GM23338 (cell line): ENCODE results near the gene IBA57. TPM values are rescaled to one million over a fixed set of nuclear protein-coding genes. Genes with fewer than 3 reads are reported as not detected.

Source experiments
- ATAC-seq: fragments of 200-7000 bp; cut with Tn5 transposase; 3 replicates; pipeline ENCODE4 v1.9.1; 2020
- DNase-seq: peaks from one replicate; pipeline ENCODE4 v3.0.0-alpha.2; 2015; ENCODE audit warnings: low spot score
- H2AFZ ChIP-seq: fragments of 200-600 bp; sonication (generic); 2 replicates; pipeline ENCODE4 v1.8.0; 2016; ENCODE audit warnings: antibody characterized with exemption, mild to moderate bottlenecking, moderate library complexity
- H3F3A ChIP-seq: fragments of 200-600 bp; sonication (generic); replicated peaks from 2 replicates; pipeline ENCODE4 v1.8.0; 2017; ENCODE audit warnings: antibody characterized with exemption, mixed run types, low read depth
- H3K27ac ChIP-seq: fragments of 200-600 bp; sonication (generic); 2 replicates; pipeline ENCODE4 v1.6.1; 2016; ENCODE audit warnings: low read depth
- H3K27me3 ChIP-seq: fragments of 200-600 bp; sonication (generic); 2 replicates; pipeline ENCODE4 v1.8.0; 2016; ENCODE audit warnings: mild to moderate bottlenecking, mixed run types, moderate library complexity; ENCODE audit not compliant: insufficient read depth
- H3K36me3 ChIP-seq: fragments of 200-600 bp; sonication (generic); 2 replicates; pipeline ENCODE4 v1.8.0; 2016; ENCODE audit warnings: mild to moderate bottlenecking; ENCODE audit not compliant: insufficient read depth
- H3K4me1 ChIP-seq: fragments of 200-600 bp; sonication (generic); 2 replicates; pipeline ENCODE4 v1.8.0; 2016; ENCODE audit warnings: mild to moderate bottlenecking, moderate library complexity; ENCODE audit not compliant: insufficient read depth
- H3K4me2 ChIP-seq: fragments of 200-600 bp; sonication (generic); 2 replicates; pipeline ENCODE4 v1.7.1; 2017; ENCODE audit warnings: mixed run types
- H3K4me3 ChIP-seq: fragments of 200-600 bp; sonication (generic); 2 replicates; pipeline ENCODE4 v1.6.1; 2016; ENCODE audit warnings: mixed run types
- H3K79me2 ChIP-seq: fragments of 200-600 bp; sonication (generic); replicated peaks from 2 replicates; pipeline ENCODE4 v1.8.0; 2017; ENCODE audit warnings: mild to moderate bottlenecking; ENCODE audit not compliant: insufficient read depth
- H3K9me2 ChIP-seq: fragments of 200-600 bp; sonication (generic); 2 replicates; pipeline ENCODE4 v1.8.0; 2017; ENCODE audit not compliant: insufficient read depth
- H4K20me1 ChIP-seq: fragments of 200-600 bp; sonication (generic); replicated peaks from 2 replicates; pipeline ENCODE4 v1.8.0; 2017; ENCODE audit warnings: mild to moderate bottlenecking; ENCODE audit not compliant: insufficient read depth
- H3K27ac Mint-ChIP-seq: 2 replicates; pipeline ENCODE4 v1.8.0; 2020; ENCODE audit warnings: inconsistent platforms, mild to moderate bottlenecking, moderate library complexity, mixed read lengths
- H3K27me3 Mint-ChIP-seq: 3 replicates; pipeline ENCODE4 v1.8.0; 2022; ENCODE audit warnings: low read depth, mild to moderate bottlenecking, moderate library complexity, mixed read lengths, inconsistent platforms; ENCODE audit not compliant: insufficient read depth, poor library complexity
- H3K36me3 Mint-ChIP-seq: 3 replicates; pipeline ENCODE4 v1.8.0; 2021; ENCODE audit warnings: low read depth, mild to moderate bottlenecking, inconsistent platforms, moderate library complexity, mixed read lengths
- H3K4me1 Mint-ChIP-seq: 3 replicates; pipeline ENCODE4 v1.8.0; 2020; ENCODE audit warnings: mild to moderate bottlenecking, inconsistent platforms, mixed read lengths
- H3K4me3 Mint-ChIP-seq: 3 replicates; pipeline ENCODE4 v1.8.0; 2021; ENCODE audit warnings: moderate library complexity, mild to moderate bottlenecking, inconsistent platforms, mixed read lengths
- H3K9me3 Mint-ChIP-seq: 3 replicates; pipeline ENCODE4 v1.8.0; 2020; ENCODE audit warnings: moderate library complexity, mild to moderate bottlenecking, inconsistent platforms, mixed read lengths
- CREB1 ChIP-seq: fragments of 250-450 bp; sonication (Bioruptor Pico); IDR thresholded peaks from 2 replicates; pipeline ENCODE4 v1.5.0; 2020; ENCODE audit warnings: low read depth, mild to moderate bottlenecking, moderate library complexity
- CTCF ChIP-seq, 2 experiments: fragments of 200-600 bp in 1 of 2; sonication (generic) in 1 of 2; conservative IDR thresholded peaks; 2 replicates each; pipeline versions ENCODE4 v1.5.1 to v1.6.1; 2016 to 2017; ENCODE audit warnings: antibody characterized with exemption in 2 of 2, low read depth in 2 of 2, mild to moderate bottlenecking in 2 of 2, moderate library complexity in 1 of 2
- ETS1 ChIP-seq: IDR thresholded peaks from 2 replicates; pipeline ENCODE4 v1.6.1; 2016; ENCODE audit warnings: antibody characterized with exemption
- EZH2 ChIP-seq: fragments of 200-600 bp; sonication (generic); IDR thresholded peaks from one replicate; pipeline ENCODE4 v1.8.0; 2017; ENCODE audit warnings: antibody characterized with exemption, mild to moderate bottlenecking, low read depth; ENCODE audit not compliant: unreplicated experiment
- EZH2phosphoT487 ChIP-seq: fragments of 200-600 bp; sonication (generic); IDR thresholded peaks from one replicate; pipeline ENCODE4 v1.8.1; 2018; ENCODE audit warnings: antibody characterized with exemption; ENCODE audit not compliant: unreplicated experiment
- NANOG ChIP-seq: IDR thresholded peaks from 2 replicates; pipeline ENCODE4 v1.6.1; 2016; ENCODE audit warnings: antibody characterized with exemption, borderline replicate concordance
- STAT1 ChIP-seq: IDR thresholded peaks from one replicate; pipeline ENCODE4 v1.6.1; 2016; ENCODE audit warnings: antibody characterized with exemption; ENCODE audit not compliant: unreplicated experiment
- ZNF114 ChIP-seq: fragments of 250-450 bp; sonication (Bioruptor Pico); IDR thresholded peaks from 2 replicates; pipeline ENCODE4 v1.5.0; 2020; ENCODE audit warnings: mild to moderate bottlenecking, moderate library complexity
- ZNF331 ChIP-seq: fragments of 250-450 bp; sonication (Bioruptor Pico); IDR thresholded peaks from 2 replicates; pipeline ENCODE4 v1.5.0; 2020; ENCODE audit warnings: low read depth, mild to moderate bottlenecking, moderate library complexity
- ZNF462 ChIP-seq: fragments of 250-450 bp; sonication (Bioruptor Pico); IDR thresholded peaks from 2 replicates; pipeline ENCODE4 v1.5.0; 2020; ENCODE audit warnings: mild to moderate bottlenecking, moderate library complexity
- polyA plus RNA-seq: library from polyadenylated mRNA; unstranded; fragments of >200 nt; fragmentation: Nextera tagmentation; extraction: Ambion mirVana; gene quantifications from 2 replicates; pipeline ENCODE4 v1.2.1, GENCODE V29; 2016
- total RNA-seq: library from RNA; depleted of rRNA; stranded (reverse); fragments of >200 nt; shearing (Covaris generic); gene quantifications from 2 replicates; pipeline ENCODE4 v1.2.3, GENCODE V29; 2014

Gene IBA57
- total and polyA plus RNA-seq, 2 experiments from 2014 or later, result 1.1 to 10.3 TPM

- TF ChIP-seq ZNF331 (CRISPR knock-in tag) (no peak), ZNF462 (CRISPR knock-in tag) (no peak), STAT1 (no peak), EZH2phosphoT487 (no peak)
Measured at GRCh38 chr1:228160201-228160761, 5.3 kb upstream of the IBA57 start (continued).

- peaks cover 8% of the 10 kb centered on the region; the same call in 1 of the 2 replicates for H3K4me1 ChIP-seq
- peaks cover 28% of the 10 kb centered on the region for H3K27me3 ChIP-seq
- no peaks in the 10 kb centered on the region; the same call in 1 of the 2 replicates for H4K20me1 ChIP-seq
- DNase-seq (no peak), ATAC-seq (no peak)
- H3F3A ChIP-seq, result no peaks in the 10 kb centered on the region
- no peak overlapping the region for H3K4me3 Mint-ChIP-seq
- no peaks in the 10 kb centered on the region for H3K9me2 ChIP-seq
- H3K36me3 ChIP-seq, result no peaks in the 10 kb centered on the region
- no peaks in the 10 kb centered on the region for H3K79me2 ChIP-seq
- H2AFZ ChIP-seq, result no peak overlapping the region
- H3K27ac ChIP-seq, result no peak overlapping the region
- H3K9me3 Mint-ChIP-seq, result no peaks in the 10 kb centered on the region
- H3K4me1 Mint-ChIP-seq, result peaks cover 7% of the 10 kb centered on the region; the same call in 1 of the 3 replicates
- no peak overlapping the region for H3K4me3 ChIP-seq
- no peaks in the 10 kb centered on the region for H3K36me3 Mint-ChIP-seq
- H3K27ac Mint-ChIP-seq, result no peak overlapping the region
- no peak overlapping the region for H3K4me2 ChIP-seq
- peaks cover 25% of the 10 kb centered on the region for H3K27me3 Mint-ChIP-seq
- no peak for TF ChIP-seq NANOG
- no peak for TF ChIP-seq ZNF114 (CRISPR knock-in tag)
- no peak for TF ChIP-seq EZH2
- TF ChIP-seq CREB1 (CRISPR knock-in tag), result no peak
- no peak for TF ChIP-seq STAT1
- no peak for TF ChIP-seq CTCF (conservative IDR thresholded peaks at IDR 0.05; ENCODE audit: low read depth in 2 of 2)
- no peak for TF ChIP-seq ETS1
Measured at GRCh38 chr1:228161362-228161761, 4.2 kb upstream of the IBA57 start.
